ENCODE measurements around the gene FBH1. TPM values are rescaled to one million over a fixed set of nuclear protein-coding genes. Genes with fewer than 3 reads are reported as not detected.

FBH1 gene
- total RNA-seq, 1 donor from 2014 or later = 51.7 TPM

DNA sequence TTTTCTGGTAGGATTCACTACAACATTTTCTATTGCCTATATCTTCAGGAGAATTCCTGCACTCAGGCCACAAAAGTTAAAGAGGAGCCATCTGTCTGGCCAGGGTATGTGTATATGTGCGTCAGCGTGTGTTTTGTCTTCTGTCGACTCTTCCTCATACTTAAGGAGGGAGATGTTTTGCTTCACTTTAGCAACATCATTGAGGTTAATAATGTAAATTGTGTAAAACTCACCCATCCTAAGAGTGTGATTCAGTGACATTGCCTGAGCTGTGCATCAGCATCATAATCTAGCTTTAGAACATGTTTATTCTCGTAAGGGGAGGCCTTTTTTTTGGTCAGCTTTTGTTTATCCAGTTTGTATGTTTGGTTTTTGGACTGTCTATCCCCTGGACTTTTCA is 23.7 kb downstream of the FBH1 start:
- no peak overlapping the region for H3K27ac ChIP-seq (ENCODE audit: low read depth, low read length)
- no peaks in the 10 kb centered on the region for H3K9me3 ChIP-seq (ENCODE audit: control insufficient read depth in 3 of 3, low read length in 3 of 3)
- no peak overlapping the region for H3K4me3 ChIP-seq (ENCODE audit: low read length in 3 of 3)
- no peaks in the 10 kb centered on the region for H3K27me3 ChIP-seq (ENCODE audit: control insufficient read depth in 3 of 3, insufficient read depth in 3 of 3, low read length in 3 of 3)
- peaks cover 85 to 91% (median 90%) of the 10 kb centered on the region in 3 donors for H3K36me3 ChIP-seq (ENCODE audit: control insufficient read depth in 3 of 3, insufficient read depth in 3 of 3, low read length in 3 of 3)
- H3K4me1 ChIP-seq (ENCODE audit: control insufficient read depth in 3 of 3, insufficient read depth in 3 of 3, low read length in 3 of 3) = peaks cover 0 to 5% (median 4%) of the 10 kb centered on the region in 3 donors
- H3K9ac ChIP-seq (ENCODE audit: low read depth in 1 of 3, low read length in 3 of 3) = no peak overlapping the region

DNA sequence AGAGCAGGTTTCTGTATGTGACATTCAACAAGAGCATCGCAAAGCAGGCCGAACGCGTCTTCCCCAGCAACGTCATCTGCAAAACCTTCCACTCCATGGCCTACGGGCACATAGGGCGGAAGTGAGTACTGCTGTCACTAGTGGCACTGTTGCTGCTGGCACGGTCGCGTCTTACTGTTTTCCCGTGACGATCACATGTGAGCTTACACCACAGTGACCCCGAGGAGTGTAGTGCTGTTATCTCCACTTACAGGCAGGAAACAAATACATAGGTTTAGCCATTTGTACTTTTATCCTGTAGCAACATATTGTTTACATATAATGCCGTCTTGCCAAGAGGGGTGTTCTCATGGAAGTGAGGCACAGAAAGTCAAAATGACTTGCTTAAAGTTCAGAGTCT is 25.4 kb downstream of the FBH1 start:
- Histone ChIP-seq H3K9ac (ENCODE audit: low read depth in 1 of 3, low read length in 3 of 3) (no peak overlapping the region), H3K4me3 (ENCODE audit: low read length in 3 of 3) (no peak overlapping the region), H3K9me3 (ENCODE audit: control insufficient read depth in 3 of 3, low read length in 3 of 3) (no peaks in the 10 kb centered on the region), H3K4me1 (ENCODE audit: control insufficient read depth in 3 of 3, insufficient read depth in 3 of 3, low read length in 3 of 3) (peaks cover 0 to 5% (median 3%) of the 10 kb centered on the region in 3 donors), H3K27me3 (ENCODE audit: control insufficient read depth in 3 of 3, insufficient read depth in 3 of 3, low read length in 3 of 3) (no peaks in the 10 kb centered on the region), H3K27ac (ENCODE audit: low read depth, low read length) (no peak overlapping the region), H3K36me3 (ENCODE audit: control insufficient read depth in 3 of 3, insufficient read depth in 3 of 3, low read length in 3 of 3) (peaks cover 80 to 92% (median 88%) of the 10 kb centered on the region in 3 donors)

DNA sequence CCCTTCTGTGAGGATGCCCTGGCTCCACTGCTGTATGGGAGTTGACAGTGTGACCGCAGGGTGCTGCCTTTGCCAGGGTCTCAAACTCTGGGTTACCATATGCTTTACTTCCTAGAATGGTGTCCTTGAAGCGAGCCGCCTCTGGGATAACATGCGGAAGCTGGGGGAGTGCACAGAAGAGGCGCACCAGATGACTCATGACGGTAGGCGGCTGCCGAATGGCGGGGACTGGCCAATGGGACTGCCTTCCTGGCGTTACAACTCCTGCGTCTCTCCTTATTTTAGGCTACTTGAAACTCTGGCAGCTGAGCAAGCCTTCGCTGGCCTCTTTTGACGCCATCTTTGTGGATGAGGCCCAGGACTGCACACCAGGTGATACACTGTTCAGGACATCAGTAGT is 27.3 kb downstream of the FBH1 start:
- Histone ChIP-seq H3K4me3 (ENCODE audit: low read length in 3 of 3) (no peak overlapping the region), H3K27me3 (ENCODE audit: control insufficient read depth in 3 of 3, insufficient read depth in 3 of 3, low read length in 3 of 3) (no peaks in the 10 kb centered on the region)

DNA sequence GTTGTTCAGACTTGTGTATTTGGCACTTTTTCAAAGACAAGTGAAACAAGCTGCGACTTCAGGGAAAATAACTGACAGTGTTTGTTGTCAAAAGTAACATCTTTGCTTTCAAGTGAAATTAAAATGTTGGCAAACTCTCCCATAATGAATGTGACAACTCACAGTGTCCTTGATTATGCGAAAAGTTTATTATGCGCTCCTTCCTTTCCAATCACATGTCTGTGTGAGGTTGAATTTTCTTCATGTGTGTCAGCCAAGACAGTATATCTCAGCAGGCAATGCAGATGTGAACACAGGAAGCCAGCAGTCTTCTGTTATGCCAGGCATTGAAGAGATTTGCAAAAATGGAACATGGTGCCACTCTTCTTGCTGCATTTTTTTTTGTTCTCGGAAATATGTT is 28.7 kb downstream of the FBH1 start:
- no peaks in the 10 kb centered on the region for H3K27me3 ChIP-seq (ENCODE audit: control insufficient read depth in 3 of 3, insufficient read depth in 3 of 3, low read length in 3 of 3)
- no peak overlapping the region for H3K27ac ChIP-seq (ENCODE audit: low read depth, low read length)
- H3K4me3 ChIP-seq (ENCODE audit: low read length in 3 of 3) = no peak overlapping the region
- H3K36me3 ChIP-seq (ENCODE audit: control insufficient read depth in 3 of 3, insufficient read depth in 3 of 3, low read length in 3 of 3) = peaks cover 74 to 95% (median 89%) of the 10 kb centered on the region in 3 donors
- H3K9ac ChIP-seq (ENCODE audit: low read depth in 1 of 3, low read length in 3 of 3) = no peak overlapping the region
- no peaks in the 10 kb centered on the region for H3K9me3 ChIP-seq (ENCODE audit: control insufficient read depth in 3 of 3, low read length in 3 of 3)
- no peaks in the 10 kb centered on the region for H3K4me1 ChIP-seq (ENCODE audit: control insufficient read depth in 3 of 3, insufficient read depth in 3 of 3, low read length in 3 of 3)

More for the DNA sequence above, 27.3 kb downstream of the FBH1 start:
- Histone ChIP-seq H3K4me1 (ENCODE audit: control insufficient read depth in 3 of 3, insufficient read depth in 3 of 3, low read length in 3 of 3) (no peaks in the 10 kb centered on the region), H3K9me3 (ENCODE audit: control insufficient read depth in 3 of 3, low read length in 3 of 3) (no peaks in the 10 kb centered on the region), H3K27ac (ENCODE audit: low read depth, low read length) (no peak overlapping the region), H3K36me3 (ENCODE audit: control insufficient read depth in 3 of 3, insufficient read depth in 3 of 3, low read length in 3 of 3) (peaks cover 80 to 96% (median 90%) of the 10 kb centered on the region in 3 donors), H3K9ac (ENCODE audit: low read depth in 1 of 3, low read length in 3 of 3) (no peak overlapping the region)

DNA sequence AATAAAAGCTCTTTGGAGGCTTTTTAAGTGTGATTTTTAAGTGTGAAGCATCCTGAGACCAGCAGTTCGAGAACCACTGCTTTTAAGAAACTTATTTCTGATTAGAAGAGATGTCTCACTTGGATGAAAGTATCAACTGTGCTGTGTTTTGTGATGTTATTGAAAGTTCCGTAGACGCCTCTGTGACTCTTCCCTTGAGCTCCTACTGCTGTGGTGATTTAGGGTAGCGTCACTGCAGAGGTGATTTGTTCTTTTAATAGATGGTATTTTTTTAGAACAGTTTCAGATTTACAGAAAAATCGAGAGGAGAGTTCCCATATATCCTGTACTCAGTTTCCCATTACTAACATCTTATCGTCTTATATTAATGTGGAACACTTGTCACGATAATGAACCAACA is 29.5 kb downstream of the FBH1 start:
- Histone ChIP-seq H3K4me1 (ENCODE audit: control insufficient read depth in 3 of 3, insufficient read depth in 3 of 3, low read length in 3 of 3) (no peaks in the 10 kb centered on the region), H3K4me3 (ENCODE audit: low read length in 3 of 3) (no peak overlapping the region), H3K27ac (ENCODE audit: low read depth, low read length) (no peak overlapping the region), H3K9ac (ENCODE audit: low read depth in 1 of 3, low read length in 3 of 3) (no peak overlapping the region), H3K9me3 (ENCODE audit: control insufficient read depth in 3 of 3, low read length in 3 of 3) (no peaks in the 10 kb centered on the region), H3K27me3 (ENCODE audit: control insufficient read depth in 3 of 3, insufficient read depth in 3 of 3, low read length in 3 of 3) (no peaks in the 10 kb centered on the region), H3K36me3 (ENCODE audit: control insufficient read depth in 3 of 3, insufficient read depth in 3 of 3, low read length in 3 of 3) (peaks cover 71 to 95% (median 89%) of the 10 kb centered on the region in 3 donors)

DNA sequence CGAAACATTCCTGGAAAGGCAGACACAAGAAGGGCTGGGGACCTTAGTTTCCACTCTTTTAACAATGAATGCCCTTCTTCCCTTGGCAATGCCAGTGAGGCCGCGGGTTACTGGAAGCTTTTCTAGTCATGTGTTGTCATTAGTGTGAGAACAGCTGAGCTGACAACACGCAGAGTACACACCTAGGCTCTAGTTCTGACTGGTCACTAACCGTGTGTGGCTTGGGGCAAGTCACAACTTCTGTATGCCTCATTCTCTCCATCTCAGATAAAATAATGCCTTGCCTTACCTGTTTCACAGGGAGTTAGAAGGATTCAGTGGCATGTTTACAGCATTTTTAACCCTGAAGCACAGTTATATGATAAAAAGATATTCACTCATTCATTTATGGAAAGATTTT is 31.7 kb downstream of the FBH1 start:
- H3K36me3 ChIP-seq (ENCODE audit: control insufficient read depth in 3 of 3, insufficient read depth in 3 of 3, low read length in 3 of 3) = peaks cover 68 to 90% (median 82%) of the 10 kb centered on the region in 3 donors

DNA sequence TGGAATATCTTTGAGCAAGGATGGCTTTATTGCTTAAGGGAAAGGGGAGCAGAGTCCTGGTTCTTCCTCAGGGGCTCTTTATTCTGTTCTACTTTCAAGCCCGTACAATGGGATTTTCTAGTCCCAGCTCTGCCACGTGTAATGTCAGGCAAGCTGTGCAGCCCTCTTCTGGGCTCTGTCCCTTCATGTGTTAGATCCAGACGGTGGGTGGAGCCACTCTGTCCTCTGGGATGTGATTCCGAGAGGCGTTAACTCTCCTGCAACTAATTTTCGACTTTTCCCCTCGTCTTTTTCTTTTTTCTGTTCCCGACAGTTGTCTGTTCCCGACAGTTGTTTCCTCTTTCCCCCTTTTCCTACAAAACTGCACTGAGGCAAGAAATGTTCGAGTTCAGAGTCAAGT is 34.8 kb downstream of the FBH1 start:
- Histone ChIP-seq H3K4me3 (ENCODE audit: low read length in 3 of 3) (no peak overlapping the region), H3K27ac (ENCODE audit: low read depth, low read length) (no peak overlapping the region), H3K36me3 (ENCODE audit: control insufficient read depth in 3 of 3, insufficient read depth in 3 of 3, low read length in 3 of 3) (peaks cover 69 to 88% (median 82%) of the 10 kb centered on the region in 3 donors), H3K9me3 (ENCODE audit: control insufficient read depth in 3 of 3, low read length in 3 of 3) (no peaks in the 10 kb centered on the region), H3K27me3 (ENCODE audit: control insufficient read depth in 3 of 3, insufficient read depth in 3 of 3, low read length in 3 of 3) (no peaks in the 10 kb centered on the region), H3K9ac (ENCODE audit: low read depth in 1 of 3, low read length in 3 of 3) (no peak overlapping the region), H3K4me1 (ENCODE audit: control insufficient read depth in 3 of 3, insufficient read depth in 3 of 3, low read length in 3 of 3) (no peaks in the 10 kb centered on the region)

More for the DNA sequence above, 31.7 kb downstream of the FBH1 start:
- Histone ChIP-seq H3K27me3 (ENCODE audit: control insufficient read depth in 3 of 3, insufficient read depth in 3 of 3, low read length in 3 of 3) (no peaks in the 10 kb centered on the region), H3K4me1 (ENCODE audit: control insufficient read depth in 3 of 3, insufficient read depth in 3 of 3, low read length in 3 of 3) (no peaks in the 10 kb centered on the region), H3K9me3 (ENCODE audit: control insufficient read depth in 3 of 3, low read length in 3 of 3) (no peaks in the 10 kb centered on the region), H3K4me3 (ENCODE audit: low read length in 3 of 3) (no peak overlapping the region), H3K27ac (ENCODE audit: low read depth, low read length) (no peak overlapping the region), H3K9ac (ENCODE audit: low read depth in 1 of 3, low read length in 3 of 3) (no peak overlapping the region)

DNA sequence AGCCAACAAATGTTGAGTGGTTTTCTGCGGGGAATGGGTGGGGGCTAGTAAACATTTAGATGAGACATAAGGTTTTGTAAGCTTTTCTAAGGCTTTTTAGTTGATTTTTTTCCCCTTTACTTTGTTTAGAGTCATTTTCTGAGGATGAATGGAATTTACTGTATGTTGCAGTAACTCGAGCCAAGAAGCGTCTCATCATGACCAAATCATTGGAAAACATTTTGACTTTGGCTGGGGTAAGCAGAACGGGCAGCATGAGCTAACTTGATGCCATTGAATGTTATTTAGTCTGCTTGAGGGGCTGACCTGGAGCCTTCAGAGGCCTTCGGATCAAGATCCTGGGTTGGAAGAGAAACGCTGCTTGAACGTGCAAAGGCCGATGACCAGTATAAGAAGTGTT is 37.3 kb downstream of the FBH1 start:
- Histone ChIP-seq H3K4me1 (ENCODE audit: control insufficient read depth in 3 of 3, insufficient read depth in 3 of 3, low read length in 3 of 3) (no peaks in the 10 kb centered on the region), H3K4me3 (ENCODE audit: low read length in 3 of 3) (no peak overlapping the region), H3K9me3 (ENCODE audit: control insufficient read depth in 3 of 3, low read length in 3 of 3) (no peaks in the 10 kb centered on the region), H3K27ac (ENCODE audit: low read depth, low read length) (no peak overlapping the region), H3K9ac (ENCODE audit: low read depth in 1 of 3, low read length in 3 of 3) (no peak overlapping the region), H3K36me3 (ENCODE audit: control insufficient read depth in 3 of 3, insufficient read depth in 3 of 3, low read length in 3 of 3) (peaks cover 56 to 78% (median 67%) of the 10 kb centered on the region in 3 donors), H3K27me3 (ENCODE audit: control insufficient read depth in 3 of 3, insufficient read depth in 3 of 3, low read length in 3 of 3) (no peaks in the 10 kb centered on the region)

DNA sequence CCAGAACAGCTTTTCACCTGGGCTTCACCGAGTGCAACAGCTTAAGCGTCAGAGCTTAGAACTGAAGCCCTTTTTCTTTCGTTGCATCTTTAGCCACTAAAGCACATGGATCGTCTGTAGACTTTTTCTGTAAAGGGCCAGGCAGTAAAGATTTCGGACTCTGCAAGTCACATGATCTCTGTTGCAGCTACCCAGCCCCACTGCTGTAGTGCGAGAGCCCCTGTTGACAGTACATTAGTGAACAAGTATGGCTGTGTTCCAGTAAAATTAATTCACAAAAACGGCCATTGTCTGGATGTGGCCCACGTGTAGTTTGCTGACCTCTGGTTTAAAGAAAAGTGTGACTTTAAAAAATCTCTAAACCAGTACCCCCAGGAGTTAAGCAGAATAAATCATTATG is 39.4 kb downstream of the FBH1 start:
- Histone ChIP-seq H3K4me1 (ENCODE audit: control insufficient read depth in 3 of 3, insufficient read depth in 3 of 3, low read length in 3 of 3) (no peaks in the 10 kb centered on the region), H3K9ac (ENCODE audit: low read depth in 1 of 3, low read length in 3 of 3) (no peak overlapping the region), H3K27me3 (ENCODE audit: control insufficient read depth in 3 of 3, insufficient read depth in 3 of 3, low read length in 3 of 3) (no peaks in the 10 kb centered on the region), H3K36me3 (ENCODE audit: control insufficient read depth in 3 of 3, insufficient read depth in 3 of 3, low read length in 3 of 3) (peaks cover 47 to 63% (median 49%) of the 10 kb centered on the region in 3 donors), H3K27ac (ENCODE audit: low read depth, low read length) (no peak overlapping the region), H3K9me3 (ENCODE audit: control insufficient read depth in 3 of 3, low read length in 3 of 3) (no peaks in the 10 kb centered on the region), H3K4me3 (ENCODE audit: low read length in 3 of 3) (no peak overlapping the region)

DNA sequence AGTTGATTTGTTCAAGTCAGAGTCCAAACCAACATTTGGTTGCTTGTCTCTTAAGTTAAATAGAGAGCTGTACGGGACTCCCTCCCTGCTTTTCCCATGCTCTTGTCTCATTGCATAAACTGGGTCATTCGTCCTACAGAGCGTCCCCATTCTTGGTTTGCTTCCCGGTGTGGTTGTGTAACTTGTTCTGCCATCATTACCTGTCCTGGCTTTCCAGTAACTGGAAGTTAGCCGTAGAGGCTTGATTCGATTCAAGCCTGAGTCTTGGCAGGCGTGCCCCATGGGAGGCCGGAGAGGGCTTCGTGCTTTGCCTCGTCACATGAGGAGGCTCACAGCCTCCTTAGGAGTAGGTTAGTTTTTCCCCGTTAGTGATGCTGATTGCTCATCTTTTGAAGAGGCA is 40.2 kb downstream of the FBH1 start:
- no peak overlapping the region for H3K27ac ChIP-seq (ENCODE audit: low read depth, low read length)
- H3K27me3 ChIP-seq (ENCODE audit: control insufficient read depth in 3 of 3, insufficient read depth in 3 of 3, low read length in 3 of 3) = no peaks in the 10 kb centered on the region
- no peaks in the 10 kb centered on the region for H3K9me3 ChIP-seq (ENCODE audit: control insufficient read depth in 3 of 3, low read length in 3 of 3)
- H3K9ac ChIP-seq (ENCODE audit: low read depth in 1 of 3, low read length in 3 of 3) = no peak overlapping the region
- H3K4me3 ChIP-seq (ENCODE audit: low read length in 3 of 3) = no peak overlapping the region
- H3K4me1 ChIP-seq (ENCODE audit: control insufficient read depth in 3 of 3, insufficient read depth in 3 of 3, low read length in 3 of 3) = no peaks in the 10 kb centered on the region
- peaks cover 44 to 60% (median 45%) of the 10 kb centered on the region in 3 donors for H3K36me3 ChIP-seq (ENCODE audit: control insufficient read depth in 3 of 3, insufficient read depth in 3 of 3, low read length in 3 of 3)

Data from skeletal muscle tissue (tissue), 4 donors.